ENCODE results near the gene CIDEB.

DNA sequence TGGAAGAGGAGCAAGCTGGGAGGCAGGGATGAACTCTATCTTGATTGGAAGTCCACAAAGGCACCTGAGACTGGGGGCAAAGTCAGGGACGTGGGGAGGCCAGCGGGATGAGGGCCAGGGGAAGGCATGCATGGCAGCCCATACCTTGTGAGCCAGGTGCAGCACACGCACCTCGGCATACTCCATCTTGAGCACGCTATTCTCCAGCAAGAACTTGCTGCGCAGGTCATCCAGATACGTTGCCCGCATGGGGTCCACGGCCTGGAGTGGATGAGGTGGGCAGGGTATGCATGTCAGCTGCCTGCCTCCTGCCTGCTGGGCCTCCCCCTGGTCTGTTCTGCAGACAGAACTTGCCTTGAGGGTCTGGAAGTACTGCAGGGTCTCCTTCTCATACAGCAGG lies 40.3 kb downstream of the CIDEB start:
- TF ChIP-seq, protein P1, sequence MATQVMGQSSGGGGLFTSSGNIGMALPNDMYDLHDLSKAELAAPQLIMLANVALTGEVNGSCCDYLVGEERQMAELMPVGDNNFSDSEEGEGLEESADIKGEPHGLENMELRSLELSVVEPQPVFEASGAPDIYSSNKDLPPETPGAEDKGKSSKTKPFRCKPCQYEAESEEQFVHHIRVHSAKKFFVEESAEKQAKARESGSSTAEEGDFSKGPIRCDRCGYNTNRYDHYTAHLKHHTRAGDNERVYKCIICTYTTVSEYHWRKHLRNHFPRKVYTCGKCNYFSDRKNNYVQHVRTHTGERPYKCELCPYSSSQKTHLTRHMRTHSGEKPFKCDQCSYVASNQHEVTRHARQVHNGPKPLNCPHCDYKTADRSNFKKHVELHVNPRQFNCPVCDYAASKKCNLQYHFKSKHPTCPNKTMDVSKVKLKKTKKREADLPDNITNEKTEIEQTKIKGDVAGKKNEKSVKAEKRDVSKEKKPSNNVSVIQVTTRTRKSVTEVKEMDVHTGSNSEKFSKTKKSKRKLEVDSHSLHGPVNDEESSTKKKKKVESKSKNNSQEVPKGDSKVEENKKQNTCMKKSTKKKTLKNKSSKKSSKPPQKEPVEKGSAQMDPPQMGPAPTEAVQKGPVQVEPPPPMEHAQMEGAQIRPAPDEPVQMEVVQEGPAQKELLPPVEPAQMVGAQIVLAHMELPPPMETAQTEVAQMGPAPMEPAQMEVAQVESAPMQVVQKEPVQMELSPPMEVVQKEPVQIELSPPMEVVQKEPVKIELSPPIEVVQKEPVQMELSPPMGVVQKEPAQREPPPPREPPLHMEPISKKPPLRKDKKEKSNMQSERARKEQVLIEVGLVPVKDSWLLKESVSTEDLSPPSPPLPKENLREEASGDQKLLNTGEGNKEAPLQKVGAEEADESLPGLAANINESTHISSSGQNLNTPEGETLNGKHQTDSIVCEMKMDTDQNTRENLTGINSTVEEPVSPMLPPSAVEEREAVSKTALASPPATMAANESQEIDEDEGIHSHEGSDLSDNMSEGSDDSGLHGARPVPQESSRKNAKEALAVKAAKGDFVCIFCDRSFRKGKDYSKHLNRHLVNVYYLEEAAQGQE (IDR thresholded peaks at IDR 0.05; ENCODE audit: insufficient read depth in 1 of 2, low read depth in 2 of 2, low read length in 2 of 2): no peak
- TF ChIP-seq SIN3A (IDR thresholded peaks at IDR 0.05; ENCODE audit: borderline replicate concordance, insufficient read depth, low read length) (no peak), TAF1 (IDR thresholded peaks at IDR 0.05; ENCODE audit: borderline replicate concordance, insufficient read depth, low read length) (no peak), POLR2AphosphoS5 (IDR thresholded peaks at IDR 0.05; ENCODE audit: low read depth, low read length) (no peak), FOXP2 (optimal IDR thresholded peaks at IDR 0.05; ENCODE audit: borderline replicate concordance, extremely low read depth, extremely low read length, insufficient read depth) (no peak)

All from PFSK-1 (cell line).